GM19351 (cell line): ENCODE measurements around the gene ACBD6.

Experiments
- ATAC-seq: cut with Tn5 transposase; IDR thresholded peaks from one replicate; pipeline ENCODE4 v1.9.1; 2021; ENCODE audit warnings: mild to moderate bottlenecking, moderate library complexity; ENCODE audit not compliant: unreplicated experiment

ACBD6 gene

GRCh38 chr1:180376253-180376652, 126.1 kb downstream of the ACBD6 start:
- no peak for ATAC-seq

- no peak for ATAC-seq
Measured at GRCh38 chr1:180372728-180373127, 129.6 kb downstream of the ACBD6 start.

DNA sequence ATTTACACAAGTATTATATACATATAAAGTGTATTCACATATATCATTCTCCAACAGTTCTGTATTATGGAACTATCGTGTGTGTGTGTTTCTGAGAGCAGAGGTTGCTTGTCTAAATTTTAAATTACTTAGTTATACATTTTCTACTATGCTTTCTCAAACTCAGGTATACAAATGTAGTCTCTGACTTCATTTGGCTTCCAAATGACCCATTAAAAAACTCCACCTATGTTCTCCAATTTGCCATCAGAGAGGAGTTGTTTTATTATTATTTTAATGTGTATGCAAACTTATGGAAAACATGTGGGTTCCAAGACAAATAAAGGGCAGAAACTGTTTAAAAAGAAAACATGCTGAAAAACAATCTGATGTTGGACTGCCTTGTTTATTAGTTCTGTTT, 131.8 kb downstream of the ACBD6 start:
- no peak for ATAC-seq

GRCh38 chr1:180370188-180370587, 132.2 kb downstream of the ACBD6 start:
- ATAC-seq: no peak

DNA sequence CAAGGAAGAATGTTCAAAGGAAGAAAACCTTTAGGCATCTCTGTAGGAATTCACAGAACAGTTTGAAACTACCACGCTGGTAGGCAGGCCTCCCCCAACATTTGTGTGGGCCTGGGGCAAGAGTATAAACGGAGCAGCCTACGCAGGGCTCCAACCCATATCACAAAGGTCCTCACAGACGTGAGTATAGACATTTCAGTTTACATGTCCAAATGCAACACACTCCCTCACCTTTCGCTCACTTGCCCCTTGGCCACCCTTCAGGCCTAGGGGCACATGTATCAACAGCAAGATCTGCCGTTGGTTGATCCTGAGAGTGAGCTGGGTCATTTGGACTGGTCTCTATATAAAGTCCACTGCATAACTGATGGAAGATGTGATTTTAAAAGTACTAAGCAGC, 133.3 kb downstream of the ACBD6 start:
- no peak for ATAC-seq

GRCh38 chr1:180366371-180367068, 135.9 kb downstream of the ACBD6 start:
- no peak for ATAC-seq

- ATAC-seq: no peak
Measured at GRCh38 chr1:180365039-180365438, 137.3 kb downstream of the ACBD6 start.

DNA sequence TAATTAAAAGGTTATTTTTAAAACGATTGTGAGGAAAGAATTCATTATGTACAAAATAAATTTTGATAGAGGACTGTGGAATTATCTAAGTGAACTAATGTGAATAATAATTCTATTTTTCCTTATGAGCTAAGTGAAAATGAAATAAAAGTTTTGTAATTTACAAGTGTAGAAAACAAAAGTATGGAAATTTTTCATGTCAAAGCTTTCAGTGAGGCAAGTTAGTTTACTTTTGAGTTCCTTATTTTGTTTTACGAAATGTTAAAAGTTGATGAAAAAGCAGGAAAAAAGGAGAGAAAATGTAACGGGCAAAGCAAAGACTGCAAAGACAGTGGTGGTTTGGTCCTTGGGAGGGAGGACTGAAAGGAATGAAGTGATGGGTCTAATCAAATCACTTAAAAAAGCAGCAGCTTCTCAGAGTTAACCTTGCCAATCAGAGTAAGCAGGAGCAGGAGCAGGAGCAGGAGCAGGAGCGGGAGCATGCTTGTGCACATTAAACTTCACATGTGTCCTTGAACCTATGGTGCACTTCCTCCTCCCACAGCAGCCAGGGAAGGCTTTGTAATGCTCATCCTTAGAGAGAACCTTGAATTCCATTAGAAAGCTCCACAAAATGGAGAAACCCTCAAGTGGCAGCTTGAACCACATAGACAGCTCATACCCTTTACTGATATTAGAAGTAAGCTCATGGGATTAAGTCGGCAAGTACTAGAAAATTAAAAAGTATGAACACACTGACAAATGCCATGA, 139.0 kb downstream of the ACBD6 start:
- no peak for ATAC-seq

DNA sequence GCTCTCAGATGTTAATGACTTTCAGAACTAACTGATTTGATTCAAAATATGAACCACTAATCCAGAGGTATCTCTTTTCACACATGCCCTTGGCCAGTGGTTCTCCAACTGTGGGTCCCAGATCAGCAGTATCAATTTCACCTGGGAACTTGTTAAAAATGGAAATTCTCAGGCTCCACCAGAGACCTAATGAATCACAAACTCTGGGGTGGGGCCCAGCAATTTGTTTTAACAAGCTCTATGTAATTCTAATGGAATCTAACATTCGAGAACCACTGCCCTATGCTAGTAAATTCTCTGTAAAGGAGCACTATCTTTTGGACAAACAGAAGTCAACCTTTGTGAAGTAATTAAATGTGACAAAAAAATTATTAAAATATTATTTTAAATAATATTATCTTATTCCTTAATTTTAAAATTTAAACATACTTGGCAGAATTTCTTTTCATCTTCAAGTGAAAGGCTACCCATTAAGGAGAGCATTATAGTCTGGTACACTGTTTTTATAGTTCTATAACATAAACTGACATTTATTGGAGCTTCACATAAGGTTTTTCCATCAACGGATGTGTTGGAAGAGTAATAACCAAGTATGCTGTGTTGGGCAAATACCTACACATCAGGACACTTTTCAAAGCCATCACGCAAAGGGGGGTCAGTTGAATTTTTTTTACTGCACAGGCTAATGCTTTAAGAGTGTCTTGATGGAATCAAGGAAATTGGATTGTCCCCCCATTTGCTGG, 141.9 kb downstream of the ACBD6 start:
- no peak for ATAC-seq

DNA sequence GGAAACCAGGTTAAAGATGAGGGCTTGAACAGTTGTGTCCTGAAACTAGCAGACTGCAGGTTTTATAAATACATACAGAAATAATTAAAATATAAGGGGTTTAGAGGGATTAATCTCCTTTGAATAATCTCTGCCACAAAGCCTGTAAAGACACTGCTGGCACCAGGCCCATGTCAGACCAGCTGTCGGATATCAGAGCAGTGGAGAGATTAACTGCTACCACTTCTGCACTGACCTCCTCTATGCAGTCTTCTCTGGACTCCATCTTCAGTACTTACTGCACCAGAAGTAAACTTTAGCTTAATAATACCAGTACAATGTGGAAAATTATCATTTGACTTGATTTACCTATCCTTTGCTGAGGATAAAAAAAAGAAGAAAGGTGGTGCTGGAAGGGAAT, 143.7 kb downstream of the ACBD6 start:
- no peak for ATAC-seq

DNA sequence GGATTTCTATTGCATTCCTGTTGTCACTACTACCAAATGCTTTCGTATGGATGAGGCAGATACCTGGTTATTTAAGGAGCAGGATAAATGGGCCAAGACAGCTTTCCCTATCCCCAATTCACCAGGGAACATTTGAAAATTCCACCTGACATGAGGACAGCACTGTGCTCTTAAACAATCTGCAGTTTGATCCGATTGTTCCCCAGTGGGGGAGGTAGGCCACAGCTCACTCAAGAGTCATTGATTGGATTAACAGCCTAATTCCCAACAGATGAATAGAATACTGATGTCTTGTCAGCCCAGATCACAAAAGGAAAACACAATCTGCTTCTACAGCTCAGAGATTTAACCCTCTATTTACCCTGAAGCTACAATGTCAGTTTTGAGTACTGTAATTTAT, 148.4 kb downstream of the ACBD6 start:
- no peak for ATAC-seq

- ATAC-seq: no peak
Measured at GRCh38 chr1:180352588-180352987, 149.8 kb downstream of the ACBD6 start.

GRCh38 chr1:180352021-180352420, 150.4 kb downstream of the ACBD6 start:
- no peak for ATAC-seq

DNA sequence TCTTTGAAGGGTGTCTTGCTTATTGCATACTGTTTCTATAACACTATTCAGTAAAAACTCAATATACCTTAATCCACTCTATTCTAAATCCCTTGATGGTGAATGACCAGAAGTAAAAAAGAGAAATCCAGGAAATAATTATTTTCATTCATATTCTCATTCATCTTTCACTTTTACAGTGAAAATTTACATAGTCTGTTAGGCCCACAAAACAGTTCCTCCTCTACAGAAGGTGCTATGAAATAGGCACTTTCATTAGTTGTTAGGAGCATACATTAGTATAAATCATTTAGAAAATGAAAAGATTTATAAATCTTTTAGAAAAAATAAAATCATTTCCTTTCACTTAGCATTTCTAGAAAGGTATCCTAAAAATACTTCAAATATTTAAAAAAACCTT, 157.2 kb downstream of the ACBD6 start:
- ATAC-seq: no peak

- no peak for ATAC-seq
Measured at GRCh38 chr1:180343921-180344769, 158.2 kb downstream of the ACBD6 start.

- ATAC-seq: no peak
Measured at GRCh38 chr1:180327089-180327488, 175.3 kb downstream of the ACBD6 start.

- no peak for ATAC-seq
Measured at GRCh38 chr1:180312926-180313325, 189.5 kb downstream of the ACBD6 start.

DNA sequence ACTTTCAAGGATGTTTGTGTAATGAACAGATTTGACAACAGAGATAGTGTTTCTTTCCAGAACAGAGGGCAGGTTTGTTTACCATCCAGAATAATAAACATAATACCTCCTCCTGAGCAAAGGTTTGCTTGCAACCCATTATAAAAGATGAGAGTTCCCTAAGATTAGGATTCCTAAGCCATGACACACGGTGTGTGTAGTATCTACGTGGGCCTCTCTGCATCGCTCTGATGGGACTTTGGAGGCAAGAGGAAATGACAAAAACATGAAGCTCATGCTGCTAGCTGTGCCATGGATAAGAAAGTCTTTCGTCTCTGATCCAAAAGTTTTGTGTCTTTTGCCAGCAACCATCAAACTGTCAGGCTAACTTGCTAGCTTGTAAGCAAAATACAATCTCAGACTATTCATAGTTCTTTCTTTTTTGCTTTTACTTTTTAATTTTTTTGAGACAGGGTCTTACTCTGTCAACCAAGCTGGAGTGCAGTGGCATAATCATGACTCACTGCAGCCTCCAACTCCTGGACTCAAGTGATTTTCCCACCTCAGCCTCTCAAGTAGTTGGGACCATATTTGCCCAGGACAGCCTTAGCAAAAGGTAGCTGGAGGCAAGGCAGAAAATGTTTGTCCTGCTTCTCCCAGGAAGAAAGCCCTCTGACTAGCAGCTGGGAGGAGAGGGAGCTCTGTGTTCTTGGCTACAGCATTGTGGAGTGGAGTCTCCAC, 191.2 kb downstream of the ACBD6 start:
- ATAC-seq: no peak

DNA sequence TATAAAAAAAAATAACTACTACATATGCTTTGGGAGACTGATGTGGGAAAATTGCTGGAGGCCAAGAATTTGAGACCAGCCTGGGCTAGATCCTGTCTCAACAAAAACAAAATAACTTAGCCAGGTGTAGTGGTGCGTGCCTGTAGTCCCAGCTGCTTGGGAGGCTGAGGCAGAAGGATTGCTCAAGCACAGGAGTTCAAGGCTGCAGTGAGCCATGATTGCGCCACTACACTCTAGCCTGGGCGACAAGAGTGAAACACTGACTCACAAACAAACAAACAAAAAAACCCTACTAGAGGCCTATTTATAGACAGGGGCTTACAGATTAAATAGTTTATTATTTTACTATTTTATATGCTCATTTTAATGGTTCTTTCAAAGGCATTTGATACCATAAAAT, 192.3 kb downstream of the ACBD6 start:
- no peak for ATAC-seq

DNA sequence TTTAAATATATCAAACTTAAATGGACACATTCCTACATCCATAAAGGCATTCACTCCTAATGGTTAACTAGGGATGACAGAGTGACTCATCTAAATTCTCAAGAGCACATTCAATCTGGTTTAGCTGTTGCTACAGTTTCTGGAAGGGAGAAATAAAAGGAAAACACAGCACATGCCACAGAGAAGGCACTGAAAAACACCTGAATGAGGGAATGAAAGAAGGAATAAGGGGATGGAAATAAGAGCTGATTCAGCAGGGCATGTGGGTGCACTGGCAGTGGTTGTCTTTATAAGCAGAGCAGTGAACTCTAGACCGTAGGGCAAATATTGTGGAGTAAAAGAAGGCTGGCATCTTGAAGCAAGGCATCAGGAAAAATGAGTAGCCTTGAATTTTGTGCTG, 193.0 kb downstream of the ACBD6 start:
- ATAC-seq: no peak
